ENCODE measurements around the gene NFAT5. TPM values are rescaled to one million over a fixed set of nuclear protein-coding genes. Genes with fewer than 3 reads are reported as not detected.

The NFAT5 gene
- total RNA-seq, 4 donors from 2014 or later: 76.1 to 122 (median 102) TPM

GRCh38 chr16:69754143-69754468 lies 188.3 kb downstream of the NFAT5 start:
- Histone ChIP-seq H3K4me1 (peaks cover 9 to 15% of the 10 kb centered on the region in 2 donors), H3K9me3 (no peaks in the 10 kb centered on the region), H3K4me3 (replicated peaks in 1 of 3) (peak overlapping the region; percentile 21 to 75 (median 69)), H3K36me3 (peaks cover 14 to 25% of the 10 kb centered on the region in 2 donors), H3K27me3 (no peaks in the 10 kb centered on the region), H3K27ac (peak overlapping the region in 2 of 3 donors; percentile 45 to 50)
- intact Hi-C loops (cut with DNase I): loop anchor here (5.0 kb wide), 1 partner anchor 357 kb away; no protein-coding TSS in a partner anchor
- TF ChIP-seq, protein P1, sequence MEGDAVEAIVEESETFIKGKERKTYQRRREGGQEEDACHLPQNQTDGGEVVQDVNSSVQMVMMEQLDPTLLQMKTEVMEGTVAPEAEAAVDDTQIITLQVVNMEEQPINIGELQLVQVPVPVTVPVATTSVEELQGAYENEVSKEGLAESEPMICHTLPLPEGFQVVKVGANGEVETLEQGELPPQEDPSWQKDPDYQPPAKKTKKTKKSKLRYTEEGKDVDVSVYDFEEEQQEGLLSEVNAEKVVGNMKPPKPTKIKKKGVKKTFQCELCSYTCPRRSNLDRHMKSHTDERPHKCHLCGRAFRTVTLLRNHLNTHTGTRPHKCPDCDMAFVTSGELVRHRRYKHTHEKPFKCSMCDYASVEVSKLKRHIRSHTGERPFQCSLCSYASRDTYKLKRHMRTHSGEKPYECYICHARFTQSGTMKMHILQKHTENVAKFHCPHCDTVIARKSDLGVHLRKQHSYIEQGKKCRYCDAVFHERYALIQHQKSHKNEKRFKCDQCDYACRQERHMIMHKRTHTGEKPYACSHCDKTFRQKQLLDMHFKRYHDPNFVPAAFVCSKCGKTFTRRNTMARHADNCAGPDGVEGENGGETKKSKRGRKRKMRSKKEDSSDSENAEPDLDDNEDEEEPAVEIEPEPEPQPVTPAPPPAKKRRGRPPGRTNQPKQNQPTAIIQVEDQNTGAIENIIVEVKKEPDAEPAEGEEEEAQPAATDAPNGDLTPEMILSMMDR (IDR thresholded peaks at IDR 0.05): no peak
- TF ChIP-seq POLR2A (IDR thresholded peaks at IDR 0.05): no peak
- DNase-seq: no peak
- 18 to 21% methylated on average over 4 of the region's 4 CpGs for WGBS, 2 donors

MicroRNAs within 50 kb of the gene (microRNA counts, 767-probe panel; counts per million panel counts)
- microRNA hsa-miR-1538: 0 counts per million in 2 donors

Small RNA genes lying within 50 kb of the gene (microRNA-seq; reads per million reads assigned to microRNA genes)
- 1.1 reads per million for gene MIR1538

Small RNA genes lying within 50 kb of the gene (small RNA-seq; reads per million reads assigned to genes)
- gene MIR1538: not detected

Other genes with a start within 250 kb of the NFAT5 start
- gene PDF, start 235.4 kb upstream of the NFAT5 start, total RNA-seq: 10 to 100 TPM; 35.2 to 57.0 (median 51.0) TPM
- gene COG8, start 226.4 kb upstream of the NFAT5 start, total RNA-seq: 10 to 100 TPM; 63.3 to 84.2 (median 74.7) TPM
- 10 to 100 TPM in 3 of 4 donors, 1 to 10 TPM in 1; 9.8 to 17.5 (median 14.7) TPM for gene NIP7, start 226.2 kb upstream of the NFAT5 start, total RNA-seq
- 1 to 10 TPM in 1 of 4 donors, not detected in 3; 4.1 TPM for gene TMED6, start 214.2 kb upstream of the NFAT5 start, total RNA-seq
- gene TERF2, start 180.0 kb upstream of the NFAT5 start, total RNA-seq: 100 to 1,000 TPM in 1 of 4 donors, 10 to 100 TPM in 3; 19.8 to 110 (median 26.6) TPM
- 10 to 100 TPM; 40.4 to 61.5 (median 50.4) TPM for gene CYB5B, start 141.3 kb upstream of the NFAT5 start, total RNA-seq
- gene NQO1, start 160.6 kb downstream of the NFAT5 start, total RNA-seq: 1,000 to 10,000 TPM in 1 of 4 donors, 100 to 1,000 TPM in 3; 321 to 1,811 (median 577) TPM
- 10 to 100 TPM; 37.4 to 51.2 (median 43.1) TPM for gene NOB1, start 189.0 kb downstream of the NFAT5 start, total RNA-seq
- gene WWP2, start 196.4 kb downstream of the NFAT5 start, total RNA-seq: 10 to 100 TPM; 35.9 to 72.1 (median 47.7) TPM